ENCODE results near the gene PSMF1. TPM values are rescaled to one million over a fixed set of nuclear protein-coding genes. Genes with fewer than 3 reads are reported as not detected.

The PSMF1 gene
- total RNA-seq, 1 donor from 2014 or later, result 133 TPM

GRCh38 chr20:1131354-1131753 lies 13.0 kb downstream of the PSMF1 start:
- no peak for DNase-seq
- peaks cover 12% of the 10 kb centered on the region for H3K4me1 ChIP-seq
- H3K4me3 ChIP-seq, result no peak overlapping the region
- H3K27me3 ChIP-seq, result no peaks in the 10 kb centered on the region
- no peak for ATAC-seq
- H3K36me3 ChIP-seq, result peaks cover 88% of the 10 kb centered on the region
- TF ChIP-seq CTCF (IDR thresholded peaks at IDR 0.05), result no peak
- intact Hi-C loops (cut with DNase I), result no loop called here
- H3K27ac ChIP-seq, result no peak overlapping the region
- H3K9me3 ChIP-seq, result no peaks in the 10 kb centered on the region

GRCh38 chr20:1134355-1134754 lies 16.0 kb downstream of the PSMF1 start:
- peaks cover 91% of the 10 kb centered on the region for H3K36me3 ChIP-seq
- no peak overlapping the region for H3K27ac ChIP-seq
- intact Hi-C loops (cut with DNase I), result no loop called here
- ATAC-seq (no peak), DNase-seq (no peak)
- H3K27me3 ChIP-seq, result no peaks in the 10 kb centered on the region
- H3K4me3 ChIP-seq, result no peak overlapping the region
- no peaks in the 10 kb centered on the region for H3K9me3 ChIP-seq
- no peak for TF ChIP-seq CTCF (IDR thresholded peaks at IDR 0.05)
- peaks cover 12% of the 10 kb centered on the region for H3K4me1 ChIP-seq

DNA sequence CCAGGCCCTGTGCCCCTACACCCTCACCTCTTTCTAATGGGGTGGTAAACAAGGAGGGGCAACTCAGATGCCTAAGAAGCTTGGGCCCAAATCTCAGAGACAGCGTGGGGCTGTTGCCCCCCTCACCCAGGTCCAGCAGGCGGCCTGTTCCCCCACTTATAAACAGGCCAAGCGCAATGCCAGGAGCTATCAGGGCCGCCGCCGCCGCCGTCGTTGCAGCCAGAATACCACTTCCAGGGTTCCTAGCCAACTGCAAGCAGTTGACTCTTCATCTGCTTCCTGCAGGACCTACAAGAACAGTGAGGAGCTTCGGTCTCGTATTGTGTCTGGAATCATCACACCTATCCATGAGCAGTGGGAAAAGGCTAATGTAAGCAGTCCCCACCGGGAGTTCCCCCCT lies 16.4 kb downstream of the PSMF1 start:
- Histone ChIP-seq H3K4me3 (no peak overlapping the region), H3K4me1 (peaks cover 11% of the 10 kb centered on the region), H3K27ac (no peak overlapping the region), H3K27me3 (no peaks in the 10 kb centered on the region), H3K9me3 (no peaks in the 10 kb centered on the region), H3K36me3 (peaks cover 88% of the 10 kb centered on the region)
- no peak for TF ChIP-seq CTCF (IDR thresholded peaks at IDR 0.05)
- DNase-seq (no peak), ATAC-seq (no peak)
- intact Hi-C loops (cut with DNase I), result no loop called here

GRCh38 chr20:1137236-1137635 lies 18.8 kb downstream of the PSMF1 start:
- no peak for TF ChIP-seq CTCF (IDR thresholded peaks at IDR 0.05)
- no peaks in the 10 kb centered on the region for H3K9me3 ChIP-seq
- H3K27ac ChIP-seq, result no peak overlapping the region
- no peak overlapping the region for H3K4me3 ChIP-seq
- intact Hi-C loops (cut with DNase I), result no loop called here
- H3K27me3 ChIP-seq, result no peaks in the 10 kb centered on the region
- DNase-seq (no peak), ATAC-seq (no peak)
- H3K4me1 ChIP-seq, result no peaks in the 10 kb centered on the region
- peaks cover 90% of the 10 kb centered on the region for H3K36me3 ChIP-seq

DNA sequence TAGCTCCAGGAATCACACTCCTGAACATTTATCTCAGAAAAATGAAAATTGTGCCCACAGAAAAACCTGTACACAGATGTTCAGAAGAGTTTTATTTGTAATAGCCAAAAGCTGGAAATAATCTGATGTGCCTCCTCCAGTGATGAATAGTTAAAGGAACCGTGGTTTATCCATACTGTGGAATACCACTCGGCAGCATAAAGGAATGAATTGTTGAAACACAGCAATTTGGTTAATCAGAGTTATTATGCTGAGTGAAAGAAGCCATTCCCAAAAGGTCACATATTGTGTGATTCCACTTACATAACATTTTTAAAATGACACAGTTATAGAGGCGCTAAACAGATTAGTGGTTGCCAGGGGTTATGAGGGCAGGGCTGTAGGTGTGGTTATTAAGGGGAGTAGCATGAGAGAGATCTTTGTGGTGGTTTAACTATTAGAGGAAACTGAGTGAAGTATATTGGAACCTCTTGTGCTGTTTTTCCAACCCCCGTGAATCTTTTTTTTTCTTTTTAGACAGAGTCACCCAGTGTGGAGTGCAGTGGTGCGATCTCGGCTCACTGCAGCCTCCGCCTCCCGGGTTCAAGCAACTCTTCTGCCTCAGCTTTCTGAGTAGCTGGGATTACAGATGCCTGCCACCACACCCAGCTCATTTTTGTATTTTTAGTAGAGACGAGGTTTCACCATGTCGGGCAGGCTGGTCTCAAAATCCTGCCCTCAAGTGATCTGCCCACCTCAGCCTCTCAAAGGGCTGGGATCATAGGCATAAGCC lies 26.2 kb downstream of the PSMF1 start:
- H3K9me3 ChIP-seq, result no peaks in the 10 kb centered on the region
- no peaks in the 10 kb centered on the region for H3K4me1 ChIP-seq
- ATAC-seq (no peak), DNase-seq (no peak)
- H3K4me3 ChIP-seq, result no peak overlapping the region
- no peak for TF ChIP-seq CTCF (IDR thresholded peaks at IDR 0.05)
- no peak overlapping the region for H3K27ac ChIP-seq
- intact Hi-C loops (cut with DNase I), result no loop called here
- H3K27me3 ChIP-seq, result no peaks in the 10 kb centered on the region
- H3K36me3 ChIP-seq, result peaks cover 74% of the 10 kb centered on the region

Data from upper lobe of right lung (tissue), 1 donor.